Thyroid gland (tissue), 4 donors: ENCODE measurements around the gene REEP1. TPM values are rescaled to one million over a fixed set of nuclear protein-coding genes. Genes with fewer than 3 reads are reported as not detected.

ENCODE experiments used
- DNase-seq, 2 donors: peaks; one replicate each; pipeline ENCODE4 v3.0.0-alpha.2; 2019
- H3K27ac ChIP-seq, 3 donors: fragments of 200-600 bp; sonication (generic); 1 replicate in 2 of 3; 2 replicates in 1 of 3; pipeline ENCODE4 v1.5.1; 2016 to 2019; ENCODE audit warnings: mild to moderate bottlenecking in 1 of 3, moderate library complexity in 1 of 3
- H3K27me3 ChIP-seq: fragments of 200-600 bp; sonication (generic); one replicate; pipeline ENCODE4 v1.5.1; 2019
- H3K36me3 ChIP-seq, 2 donors: fragments of 200-600 bp; sonication (generic); one replicate each; pipeline ENCODE4 v1.5.1; 2016 to 2019
- H3K4me1 ChIP-seq, 2 donors: fragments of 200-600 bp; sonication (generic); one replicate each; pipeline ENCODE4 v1.5.1; 2017 to 2019
- H3K4me3 ChIP-seq, 3 donors: fragments of 200-600 bp; sonication (generic); replicated peaks in 1 of 3; 1 replicate in 2 of 3; 2 replicates in 1 of 3; pipeline ENCODE4 v1.5.1; 2016; ENCODE audit warnings: mild to moderate bottlenecking in 1 of 3
- H3K9me3 ChIP-seq: fragments of 200-600 bp; sonication (generic); one replicate; pipeline ENCODE4 v1.5.1; 2017
- CTCF ChIP-seq, 6 experiments: fragments of 200-600 bp in 3 of 6; fragments of 450-650 bp in 3 of 6; sonication (generic) in 3 of 6; IDR thresholded peaks; one replicate each; pipeline ENCODE4 v1.5.1; 2016 to 2019; ENCODE audit warnings: antibody characterized with exemption in 6 of 6, mild to moderate bottlenecking in 2 of 6, inconsistent platforms in 1 of 6, moderate library complexity in 1 of 6
- POLR2A ChIP-seq, 2 donors: fragments of 450-650 bp; IDR thresholded peaks; one replicate each; pipeline ENCODE4 v1.6.1; 2017; ENCODE audit warnings: antibody characterized with exemption in 2 of 2, mild to moderate bottlenecking in 2 of 2, moderate library complexity in 1 of 2
- WGBS, 2 donors: methylation state at CpG; one replicate each; pipeline ENCODE4 v1.1.5; 2017; 5-methylcytosine and 5-hydroxymethylcytosine counted together
- intact Hi-C: fragments of 100-400 bp; cut with DNase I; formaldehyde crosslinking; loops from one replicate; pipeline ENCODE4 v1.15.1; 2023
- total RNA-seq, 4 donors: library from RNA; depleted of rRNA; stranded (reverse); fragments of >200 nt; gene quantifications; one replicate each; pipeline ENCODE4 v1.2.3, GENCODE V29; 2016

The REEP1 gene
- total RNA-seq, 4 donors from 2014 or later = 2.5 to 7.1 (median 5.5) TPM

GRCh38 chr2:86241611-86242010 lies 95.8 kb downstream of the REEP1 start:
- no peaks in the 10 kb centered on the region for H3K4me1 ChIP-seq
- intact Hi-C loops = no loop called here
- H3K4me3 ChIP-seq = no peak overlapping the region
- no peak for DNase-seq
- no peak overlapping the region for H3K27ac ChIP-seq
- no peaks in the 10 kb centered on the region for H3K36me3 ChIP-seq
- H3K27me3 ChIP-seq = no peaks in the 10 kb centered on the region
- TF ChIP-seq POLR2A (IDR thresholded peaks at IDR 0.05) = no peak
- no peak for TF ChIP-seq CTCF (IDR thresholded peaks at IDR 0.05)
- 84 to 96% methylated on average over 5 to 6 of the region's 6 CpGs for WGBS, 2 donors
- no peaks in the 10 kb centered on the region for H3K9me3 ChIP-seq

GRCh38 chr2:86240251-86240650 lies 97.2 kb downstream of the REEP1 start:
- Histone ChIP-seq H3K27ac (no peak overlapping the region), H3K4me1 (no peaks in the 10 kb centered on the region), H3K4me3 (no peak overlapping the region), H3K9me3 (no peaks in the 10 kb centered on the region), H3K36me3 (no peaks in the 10 kb centered on the region), H3K27me3 (no peaks in the 10 kb centered on the region)
- no peak for DNase-seq
- intact Hi-C loops = no loop called here
- 90 to 97% methylated on average over 14 of the region's 14 CpGs for WGBS, 2 donors
- no peak for TF ChIP-seq POLR2A (IDR thresholded peaks at IDR 0.05)
- no peak for TF ChIP-seq CTCF (IDR thresholded peaks at IDR 0.05)

GRCh38 chr2:86239745-86240144 lies 97.7 kb downstream of the REEP1 start:
- 92 to 93% methylated on average over 8 of the region's 8 CpGs for WGBS, 2 donors
- intact Hi-C loops = no loop called here
- no peaks in the 10 kb centered on the region for H3K9me3 ChIP-seq
- no peak overlapping the region for H3K4me3 ChIP-seq
- TF ChIP-seq POLR2A (IDR thresholded peaks at IDR 0.05) (no peak), CTCF (IDR thresholded peaks at IDR 0.05) (no peak)
- no peaks in the 10 kb centered on the region for H3K4me1 ChIP-seq
- DNase-seq = no peak
- no peak overlapping the region for H3K27ac ChIP-seq
- H3K36me3 ChIP-seq = no peaks in the 10 kb centered on the region
- H3K27me3 ChIP-seq = no peaks in the 10 kb centered on the region

- Histone ChIP-seq H3K4me3 (no peak overlapping the region), H3K9me3 (no peaks in the 10 kb centered on the region), H3K4me1 (no peaks in the 10 kb centered on the region), H3K36me3 (no peaks in the 10 kb centered on the region), H3K27me3 (no peaks in the 10 kb centered on the region), H3K27ac (no peak overlapping the region)
- no peak for DNase-seq
- TF ChIP-seq CTCF (IDR thresholded peaks at IDR 0.05) (no peak), POLR2A (IDR thresholded peaks at IDR 0.05) (no peak)
- WGBS, 2 donors = 79 to 91% methylated on average over 4 of the region's 4 CpGs
- intact Hi-C loops = no loop called here
These were observed 98.1 kb downstream of the REEP1 start for GRCh38 chr2:86239326-86239725.

GRCh38 chr2:86238354-86238753 lies 99.1 kb downstream of the REEP1 start:
- 82 to 90% methylated on average over 5 of the region's 5 CpGs for WGBS, 2 donors
- no peaks in the 10 kb centered on the region for H3K36me3 ChIP-seq
- intact Hi-C loops = no loop called here
- no peak for DNase-seq
- H3K4me1 ChIP-seq = no peaks in the 10 kb centered on the region
- no peaks in the 10 kb centered on the region for H3K9me3 ChIP-seq
- H3K4me3 ChIP-seq = no peak overlapping the region
- H3K27me3 ChIP-seq = no peaks in the 10 kb centered on the region
- no peak for TF ChIP-seq CTCF (IDR thresholded peaks at IDR 0.05)
- no peak for TF ChIP-seq POLR2A (IDR thresholded peaks at IDR 0.05)
- no peak overlapping the region for H3K27ac ChIP-seq
